HUDEP-2 (cell line): ENCODE data around the gene USP7.
"Not testable (repeated sequence)": the region's sequence is repeated elsewhere in the genome, so short reads cannot be mapped to it uniquely, and the experiment has no call there.

ENCODE experiments used
- DNase-seq, 76 experiments: peaks; one replicate each; lab custom pipeline; 2025; ENCODE audit not compliant: unreplicated experiment in 76 of 76; lab: John Stamatoyannopoulos, UW

Gene USP7

DNA sequence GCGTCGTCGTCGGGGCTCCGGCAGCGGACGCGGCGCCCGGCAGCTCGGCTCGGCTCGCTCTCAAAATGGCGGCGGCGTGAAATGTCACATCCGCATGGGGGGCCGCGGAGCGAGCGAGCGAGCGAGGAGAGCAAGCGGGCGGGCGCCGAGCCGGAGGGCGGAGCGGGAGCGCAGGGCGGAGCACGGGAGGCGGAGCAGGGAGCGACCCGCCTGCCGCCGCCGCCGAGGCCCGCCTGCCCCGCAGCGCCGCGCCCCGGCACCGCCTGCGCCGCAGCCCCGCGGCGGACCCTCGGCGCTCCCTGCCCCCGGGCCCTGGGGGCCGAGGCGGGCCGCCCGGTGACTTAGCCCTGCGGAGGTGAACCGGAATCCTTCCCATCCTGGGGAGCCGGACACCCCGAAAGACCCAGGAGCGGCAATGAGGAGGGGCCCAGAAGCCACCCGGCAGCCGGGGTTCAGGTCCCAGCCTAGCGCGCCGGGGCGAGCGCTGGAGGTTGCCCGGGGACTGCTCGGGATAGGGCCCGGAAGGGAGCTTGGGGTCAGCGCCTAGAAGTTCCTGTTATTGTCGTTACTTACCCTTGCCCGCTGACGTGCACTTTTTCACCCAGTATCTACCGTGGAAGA, at the start of gene USP7:
TSS of gene USP7 (minus strand) at position 86 of the 621 bp plus-strand sequence. CDS start 621 bp downstream, outside the sequence.
- DNase-seq: peak in 73 of 76 experiments; percentile 25 to 87 (median 73)

DNA sequence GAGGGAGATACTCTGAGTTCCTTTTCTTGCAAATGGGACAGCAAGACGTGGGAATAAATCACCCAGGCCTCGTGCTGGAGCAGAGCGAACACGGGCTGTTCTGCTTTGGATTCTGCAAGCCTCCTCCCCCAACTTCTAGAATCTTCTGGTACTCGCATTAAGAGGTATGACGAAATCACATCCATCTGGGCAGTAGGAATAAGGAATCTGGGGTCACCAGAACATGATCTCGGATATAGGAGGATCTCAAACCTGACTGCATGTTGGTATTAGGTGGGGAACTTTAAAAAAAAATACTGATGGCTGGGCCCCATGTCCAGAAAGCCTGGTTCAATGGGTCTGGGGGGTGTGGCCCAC, 49.8 kb upstream of the USP7 start:
- no peak for DNase-seq

DNA sequence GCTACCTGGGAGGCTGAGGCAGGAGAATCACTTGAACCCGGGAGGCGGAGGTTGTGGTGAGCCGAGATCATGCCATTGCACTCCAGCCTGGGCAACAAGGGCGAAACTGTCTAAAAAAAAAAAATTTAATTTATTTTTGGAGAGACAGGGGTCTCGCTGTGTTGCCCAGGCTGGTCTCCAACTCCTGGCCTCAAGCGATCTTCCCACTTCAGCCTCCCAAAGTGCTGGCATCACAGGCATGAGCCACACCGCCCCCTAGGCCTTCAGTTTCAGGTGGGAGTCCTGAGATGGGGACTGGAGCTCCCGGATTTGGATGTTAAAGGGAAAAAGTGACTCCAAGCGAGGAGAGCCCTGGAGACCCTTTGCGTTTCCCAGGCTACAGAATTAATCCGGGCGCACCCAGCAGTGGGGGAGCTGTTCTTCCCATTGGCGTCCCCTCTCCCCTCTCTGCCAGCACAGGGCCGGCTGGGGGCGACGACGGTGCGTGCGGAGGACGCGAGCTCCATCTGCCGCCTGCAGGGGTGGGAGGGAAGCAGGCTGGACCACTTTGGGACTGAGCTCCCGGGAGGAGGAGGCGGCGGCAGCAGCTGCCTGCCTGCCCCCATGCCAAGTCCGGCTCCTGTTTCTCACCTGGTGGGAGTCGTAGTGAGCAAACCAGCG, 49.3 kb upstream of the USP7 start:
- peak in 2 of 76 experiments; percentile 0 to 7 for DNase-seq

DNA sequence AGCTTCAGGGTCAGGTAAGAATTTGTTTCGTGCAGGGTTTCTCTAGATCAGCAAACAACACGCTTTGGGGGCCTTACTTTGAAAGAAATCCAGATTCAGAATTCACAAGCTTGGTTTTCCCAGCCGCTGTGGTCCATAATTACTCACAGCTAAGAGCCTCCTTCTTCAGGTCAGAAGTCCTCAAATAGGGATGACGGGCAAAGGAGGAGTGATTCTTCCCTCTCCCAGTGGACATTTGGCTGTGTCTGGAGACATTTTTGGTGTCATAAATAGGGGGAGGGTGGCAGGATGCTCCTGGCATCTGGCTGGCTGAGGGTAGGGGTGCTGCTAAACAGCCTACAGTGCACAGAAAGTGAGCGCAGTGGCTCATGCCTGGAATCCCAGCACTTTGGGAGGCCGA, 48.6 kb upstream of the USP7 start:
- DNase-seq: no peak

DNA sequence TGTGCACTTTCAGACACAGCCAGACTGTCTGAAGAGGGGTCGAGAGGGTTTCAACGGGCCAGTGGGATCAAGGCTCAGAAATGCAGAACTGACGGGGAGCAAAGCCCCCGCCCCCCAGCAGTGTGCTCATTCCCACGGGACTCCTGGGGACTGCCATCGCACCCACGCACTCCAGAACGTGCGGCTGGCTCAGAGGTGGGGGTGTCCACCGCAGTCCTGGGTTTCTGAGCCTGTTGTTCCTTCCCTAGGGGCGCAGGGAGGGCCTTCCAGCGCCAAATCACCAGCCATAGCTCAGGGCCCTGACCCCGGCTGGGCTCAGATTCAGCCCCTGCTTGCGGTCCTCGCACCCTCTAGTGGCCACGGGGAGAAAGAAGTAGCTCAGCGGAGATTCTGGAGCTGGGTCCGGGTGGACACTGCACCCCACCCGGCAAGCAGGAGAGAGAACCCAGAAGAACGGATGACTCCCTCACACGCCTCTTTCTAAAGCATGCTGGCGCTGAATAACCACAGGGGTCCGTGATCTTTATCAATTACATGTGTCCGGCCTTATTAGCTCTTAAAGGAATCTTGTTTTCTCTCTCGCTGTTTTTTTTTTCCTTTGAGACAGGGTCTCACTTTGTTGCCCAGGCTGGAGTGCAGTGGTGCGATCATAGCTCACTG, 45.0 kb upstream of the USP7 start:
- peak in 55 of 76 experiments; percentile 2 to 69 (median 41) for DNase-seq

DNA sequence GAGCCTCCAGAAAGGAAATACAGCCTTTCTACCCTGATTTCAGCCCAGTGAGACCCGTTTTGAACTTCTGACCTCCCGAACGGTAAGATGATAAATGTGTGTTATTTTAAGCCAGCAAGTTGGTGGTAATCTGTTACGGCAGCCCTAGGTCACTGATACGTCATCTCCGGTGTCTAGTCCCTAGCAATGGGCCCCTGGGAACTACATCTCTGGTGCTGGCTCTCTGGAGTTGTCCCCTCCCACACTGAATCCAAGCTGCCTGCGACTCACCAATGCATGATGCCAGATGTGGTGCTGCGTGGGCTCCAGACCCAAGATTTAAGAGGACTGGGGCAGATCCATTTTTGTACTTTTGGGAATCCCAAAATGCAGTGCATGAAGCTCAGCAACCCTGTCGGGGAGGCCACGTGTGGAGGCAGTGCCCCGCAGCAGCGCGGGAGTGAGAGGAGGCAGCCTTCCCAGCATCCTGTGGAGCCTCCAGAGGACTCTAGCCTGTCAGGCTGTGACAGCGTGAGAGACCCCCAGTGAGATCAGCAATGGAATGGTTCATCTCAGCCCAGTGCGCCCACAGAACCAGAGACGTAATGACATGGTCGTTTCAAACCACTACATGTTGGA, 43.6 kb upstream of the USP7 start:
- DNase-seq: no peak

DNA sequence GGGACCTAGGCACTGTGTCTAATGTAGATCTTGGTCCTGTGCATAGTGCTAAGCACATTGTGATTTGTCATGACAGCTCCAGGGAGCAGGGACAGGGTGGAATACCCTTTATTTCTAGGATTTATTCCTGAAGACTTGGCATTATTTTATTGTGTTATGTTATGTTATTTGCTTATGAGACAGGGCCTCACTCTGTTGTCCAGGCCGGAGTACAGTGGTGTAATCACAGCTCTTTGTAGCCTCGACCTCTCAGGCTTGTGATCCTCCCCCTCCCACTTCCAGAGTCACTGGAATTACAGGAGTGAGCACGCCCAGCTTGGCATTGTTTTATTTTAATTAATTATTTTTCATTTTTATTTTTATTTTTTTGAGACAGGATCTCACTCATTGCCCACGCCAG, 40.5 kb upstream of the USP7 start:
- DNase-seq: no peak

DNA sequence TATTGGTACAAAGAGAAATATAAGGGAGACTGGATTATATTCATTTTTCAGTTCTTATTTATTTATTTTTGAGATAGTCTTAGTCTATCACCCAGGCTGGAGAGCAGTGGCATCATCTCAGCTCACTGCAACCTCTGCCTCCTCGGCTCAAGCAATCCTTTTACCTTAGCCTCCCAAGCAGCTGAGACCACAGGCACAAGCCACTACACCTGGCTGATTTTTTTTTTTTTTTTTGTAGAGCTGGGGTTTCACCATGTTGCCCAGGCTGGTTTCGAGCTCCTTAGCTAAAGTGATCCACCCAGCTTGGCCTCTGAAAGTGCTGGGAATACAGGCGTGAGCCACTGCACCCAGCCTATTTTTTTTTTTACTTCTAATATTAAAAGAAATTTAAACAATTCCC, 40.1 kb upstream of the USP7 start:
- no peak for DNase-seq

DNA sequence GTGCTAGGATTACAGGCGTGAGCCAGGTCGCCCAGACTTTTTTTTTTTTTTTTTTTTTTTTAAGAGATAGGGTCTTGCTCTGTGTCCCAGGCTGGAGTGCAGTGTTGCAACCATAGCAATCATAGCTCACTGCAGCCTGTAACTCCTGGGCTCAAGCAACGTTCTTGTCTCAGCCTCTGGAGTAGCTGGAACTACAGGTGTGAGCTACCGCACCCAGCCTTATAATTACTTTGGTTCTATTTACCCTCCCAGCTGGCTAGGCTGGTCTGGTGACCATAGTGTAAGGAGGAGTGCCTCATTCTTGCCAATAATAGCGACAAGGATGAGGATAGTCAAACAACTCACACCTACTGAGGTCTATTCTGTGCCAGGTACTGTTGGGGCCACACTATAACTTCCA, 39.6 kb upstream of the USP7 start:
- no peak for DNase-seq

DNA sequence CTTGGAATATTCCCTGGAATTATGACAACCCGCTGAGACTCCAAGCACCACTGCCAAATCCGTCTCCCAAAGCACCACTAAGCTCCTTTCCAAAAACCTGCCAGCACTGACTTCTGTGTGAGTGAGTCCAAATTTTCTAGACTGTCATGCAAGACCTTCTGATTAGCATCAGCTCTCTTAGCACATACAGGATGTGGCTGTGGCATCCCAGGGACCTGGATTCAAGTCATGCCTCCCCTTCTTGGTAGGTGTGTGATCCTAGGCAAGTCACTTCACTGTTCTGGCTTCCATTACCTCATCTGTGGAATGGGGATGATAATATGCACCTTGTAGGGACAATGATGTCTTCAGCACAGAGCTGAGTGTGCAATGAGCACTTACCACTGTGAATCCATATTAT, 38.3 kb upstream of the USP7 start:
- no peak for DNase-seq

DNA sequence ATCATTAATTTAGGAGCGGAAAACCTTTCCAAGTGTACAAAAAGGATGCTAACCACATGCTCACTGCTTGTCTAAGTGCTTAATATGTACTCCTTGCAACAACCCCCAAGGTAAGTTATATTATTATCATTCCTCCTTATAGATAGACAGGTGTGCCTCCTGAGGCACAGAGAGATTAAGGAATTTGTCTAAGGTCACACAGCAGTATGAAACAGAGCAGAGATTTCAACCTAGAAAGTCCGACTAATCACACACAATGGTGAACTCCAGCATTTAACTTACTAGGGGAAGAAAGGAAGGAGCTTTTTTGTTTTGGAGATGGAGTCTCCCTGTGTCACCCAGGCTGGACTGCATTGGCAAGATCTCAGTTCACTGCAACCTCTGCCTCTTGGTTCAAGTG, 37.0 kb upstream of the USP7 start:
- DNase-seq: no peak

DNA sequence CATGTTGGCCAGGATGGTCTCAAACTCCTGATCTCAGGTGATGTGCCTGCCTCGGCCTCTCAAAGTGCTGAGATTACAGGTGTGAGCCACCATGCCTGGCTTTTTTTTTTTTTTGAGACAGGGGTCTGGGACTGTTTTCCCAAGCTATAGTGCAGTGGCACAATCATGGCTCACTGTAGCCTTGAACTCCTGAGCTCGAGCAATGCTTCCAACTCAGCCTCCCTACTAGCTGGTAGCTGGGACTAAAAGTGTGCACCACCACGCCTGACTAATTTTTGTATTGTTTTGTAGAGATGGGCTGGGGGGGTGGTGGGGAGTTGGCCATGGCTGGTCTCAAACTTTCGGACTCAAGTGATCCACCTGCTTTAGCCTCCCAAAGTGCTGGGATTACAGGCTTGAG, 36.1 kb upstream of the USP7 start:
- no peak for DNase-seq

DNA sequence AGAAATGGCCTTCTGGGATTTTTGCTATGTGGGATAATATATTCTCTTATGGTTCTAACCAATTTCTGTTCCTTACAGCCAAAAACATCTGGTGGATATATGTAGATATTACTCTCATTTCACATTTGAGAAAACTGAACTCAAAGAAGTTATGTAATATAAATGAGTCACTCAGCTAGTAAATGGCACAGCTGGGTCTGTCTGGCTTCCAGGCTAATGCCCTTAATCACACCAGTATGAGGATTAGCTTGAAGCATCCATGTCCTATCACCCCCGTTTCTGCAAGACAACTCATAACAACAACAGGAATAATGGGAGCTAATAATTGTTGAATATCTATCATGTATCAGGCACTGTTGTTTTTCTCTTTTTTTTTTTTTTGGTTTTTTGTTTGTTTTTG, 34.4 kb upstream of the USP7 start:
- DNase-seq: no peak

DNA sequence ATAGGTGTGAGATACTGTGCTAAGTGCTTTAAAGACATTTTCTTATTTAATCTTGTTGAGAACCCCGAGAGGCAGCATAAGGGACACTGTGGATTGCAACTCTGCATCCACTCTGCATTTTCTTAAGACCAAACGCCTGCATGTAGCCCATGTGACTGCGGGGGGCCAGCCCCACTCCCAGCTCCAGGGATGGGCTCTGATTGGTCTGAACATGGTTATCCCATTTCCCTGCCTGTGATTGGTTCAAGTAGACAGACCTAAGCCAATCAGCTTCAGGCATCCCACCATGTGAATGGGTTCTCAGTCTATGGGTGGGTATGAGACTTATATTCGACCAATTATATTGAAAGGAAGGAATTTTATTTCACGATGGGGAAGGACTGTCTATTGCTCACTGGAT, 33.2 kb upstream of the USP7 start:
- DNase-seq: no peak

DNA sequence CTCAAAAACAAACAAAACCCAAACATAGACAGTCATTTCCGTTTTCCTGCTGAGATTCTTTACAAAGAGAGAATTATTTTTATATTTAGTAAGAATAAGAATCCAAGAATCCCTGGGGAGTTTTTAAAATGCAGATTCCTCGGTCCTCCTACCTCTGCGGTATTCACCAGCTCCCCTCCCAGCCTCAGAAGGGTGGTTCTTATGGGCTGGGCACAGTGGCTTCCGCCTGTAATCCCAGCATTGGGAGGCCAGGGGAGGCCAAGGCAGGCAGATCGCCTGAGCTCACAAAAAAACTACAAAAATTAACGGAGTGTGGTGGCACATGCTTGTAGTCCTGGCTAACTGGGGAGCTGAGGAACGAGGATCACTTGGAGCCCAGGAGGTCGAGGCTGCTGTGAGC, 26.7 kb upstream of the USP7 start:
- DNase-seq: no peak

DNA sequence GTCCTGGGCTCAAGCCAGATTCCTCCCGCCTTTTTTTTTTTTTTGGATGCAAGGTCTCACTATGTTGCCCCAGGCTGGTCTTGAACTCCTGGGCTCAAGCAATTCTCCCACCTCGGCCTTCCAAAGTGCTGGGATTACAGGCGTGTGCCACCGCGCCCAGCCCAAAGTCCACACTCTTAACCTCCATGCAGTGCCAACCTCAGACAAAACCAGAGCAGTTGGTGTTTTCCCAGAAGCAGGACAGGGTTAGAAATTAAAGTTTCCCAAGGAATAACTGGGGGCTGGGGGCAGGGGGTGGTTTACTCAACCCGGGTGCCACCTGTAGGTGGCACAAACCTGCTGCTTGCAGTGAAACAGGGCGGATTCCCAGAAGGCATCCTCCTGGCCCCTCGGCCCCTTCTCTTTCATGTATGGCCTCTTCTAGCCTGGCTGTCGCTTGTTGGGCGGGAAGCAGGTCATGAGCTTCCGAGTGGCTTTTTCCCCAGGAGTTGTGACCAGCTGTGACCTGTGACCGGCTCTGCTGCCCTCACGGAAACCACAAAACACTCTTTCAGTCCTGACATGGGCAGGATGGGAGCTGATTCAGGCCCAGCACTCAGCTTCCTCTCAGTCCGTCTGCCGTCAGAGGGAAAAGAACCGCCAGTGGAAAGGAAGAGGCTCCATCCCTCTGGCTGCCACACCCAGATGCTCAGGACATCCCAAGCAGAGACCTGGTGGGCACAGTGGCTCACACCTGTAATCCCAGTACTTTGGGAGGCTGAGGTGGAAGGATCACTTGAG, 25.6 kb upstream of the USP7 start:
- no peak for DNase-seq

DNA sequence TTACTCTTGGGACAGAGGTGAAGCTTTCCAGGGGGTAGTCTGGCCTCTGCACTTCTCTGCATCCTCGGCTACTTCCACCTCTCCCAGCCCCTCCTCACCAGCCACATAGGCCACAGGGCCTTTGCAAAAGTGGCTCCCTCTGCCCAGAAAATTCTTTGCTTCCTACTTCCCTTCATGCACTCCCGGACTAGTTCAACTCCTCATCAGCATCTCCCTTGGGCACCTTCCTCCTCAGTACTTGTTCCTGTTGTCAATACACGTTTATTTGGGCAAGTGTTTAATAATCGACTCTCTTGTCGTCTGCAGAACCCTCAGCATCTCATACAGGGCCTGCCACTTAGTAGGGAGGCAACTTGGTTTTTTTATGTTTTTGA, 23.1 kb upstream of the USP7 start:
- DNase-seq: no peak

DNA sequence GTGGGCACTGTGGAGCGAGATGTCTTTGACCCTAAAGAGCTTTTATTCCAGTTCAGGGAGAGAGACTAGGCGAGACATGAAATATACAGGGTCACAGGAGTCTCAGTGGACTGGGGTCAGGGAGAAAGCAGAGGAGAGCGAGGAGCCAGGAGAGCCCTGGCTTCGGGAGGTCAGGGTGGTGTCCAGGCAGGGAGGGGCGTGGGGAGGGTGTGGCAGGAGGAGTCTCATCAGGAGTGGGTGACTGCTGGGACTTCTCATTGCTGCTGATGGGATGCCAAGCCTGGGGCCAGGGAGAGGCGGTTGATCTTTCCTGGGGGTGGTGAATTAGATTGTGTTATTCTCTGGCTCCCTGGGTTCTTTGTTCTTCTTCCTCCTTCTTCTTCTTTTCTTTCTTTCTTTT, 22.4 kb upstream of the USP7 start:
- no peak for DNase-seq

DNA sequence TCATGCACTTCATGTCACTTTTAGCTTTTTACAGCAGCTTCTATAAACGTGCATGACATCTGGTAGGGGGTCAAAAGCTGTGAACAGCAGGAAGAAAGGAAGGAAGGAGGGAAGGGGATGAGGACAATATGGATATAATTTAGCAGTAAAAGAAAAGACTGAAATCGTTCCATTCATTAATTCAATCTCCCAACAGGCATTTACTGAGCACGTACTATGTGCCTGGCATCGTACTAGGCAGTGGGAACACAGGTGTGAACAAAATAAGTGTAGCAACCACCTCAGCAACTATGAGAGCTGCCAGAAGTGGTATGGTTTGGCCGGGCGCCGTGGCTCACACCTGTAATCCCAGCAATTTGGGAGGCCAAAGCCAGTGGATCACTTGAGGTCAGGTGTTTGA, 19.1 kb upstream of the USP7 start:
- DNase-seq: no peak

DNA sequence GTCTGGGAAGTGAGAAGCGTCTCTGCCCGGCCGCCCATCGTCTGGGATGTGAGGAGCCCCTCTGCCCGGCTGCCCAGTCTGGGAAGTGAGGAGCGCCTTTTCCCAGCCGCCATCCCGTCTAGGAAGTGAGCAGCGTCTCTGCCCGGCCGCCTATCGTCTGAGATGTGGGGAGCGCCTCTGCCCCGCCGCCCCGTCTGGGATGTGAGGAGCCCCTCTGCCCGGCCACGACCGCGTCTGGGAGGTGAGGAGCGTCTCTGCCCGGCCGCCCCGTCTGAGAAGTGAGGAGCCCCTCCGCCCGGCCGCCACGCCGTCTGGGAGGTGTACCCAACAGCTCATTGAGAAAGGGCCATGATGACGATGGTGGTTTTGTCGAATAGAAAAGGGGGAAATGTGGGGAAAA, 18.2 kb upstream of the USP7 start:
- DNase-seq: not testable (repeated sequence)

DNA sequence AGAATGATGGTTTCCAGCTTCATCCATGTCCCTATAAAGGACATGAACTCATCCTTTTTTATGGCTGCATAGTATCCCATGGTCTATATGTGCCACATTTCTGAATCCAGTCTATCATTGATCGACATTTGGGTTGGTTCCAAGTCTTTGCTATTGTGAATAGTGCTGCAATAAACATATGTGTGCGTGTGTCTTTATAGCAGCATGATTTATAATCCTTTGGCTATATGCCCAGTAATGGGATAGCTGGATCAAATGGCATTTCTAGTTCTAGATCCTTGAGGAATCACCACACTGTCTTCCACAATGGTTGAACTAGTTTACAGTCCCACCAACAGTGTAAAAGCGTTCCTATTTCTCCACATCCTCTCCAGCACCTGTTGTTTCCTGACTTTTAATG, 12.5 kb upstream of the USP7 start:
- DNase-seq: not testable (repeated sequence)
